GM19452 (cell line): Measurements from ENCODE around the gene ASIC3.
A peak's percentile ranks its signal among the peaks of the same experiment; 100 is the strongest.

Source experiments
- ATAC-seq: cut with Tn5 transposase; IDR thresholded peaks from one replicate; pipeline ENCODE4 v1.9.1; 2021; ENCODE audit not compliant: unreplicated experiment

Gene ASIC3

DNA sequence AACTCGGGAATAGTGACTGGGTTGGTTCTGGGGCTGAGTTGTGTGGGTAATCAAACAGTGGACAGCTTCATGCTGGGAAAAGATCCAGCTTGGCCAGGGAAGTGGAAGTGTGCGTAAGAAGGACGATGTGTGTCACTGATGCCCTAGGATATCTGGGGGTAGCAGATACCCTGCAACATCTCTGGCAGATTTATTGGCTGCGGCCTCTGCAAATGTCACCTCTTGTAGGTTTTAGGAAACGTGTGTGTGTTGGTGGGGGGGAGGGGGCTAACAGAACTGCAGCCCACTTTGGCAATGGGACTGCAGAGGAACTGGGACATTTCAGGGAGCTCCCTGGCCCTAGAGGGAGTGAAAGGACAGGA, 37.0 kb downstream of the ASIC3 start:
- no peak for ATAC-seq

GRCh38 chr7:151085691-151086620, 37.6 kb downstream of the ASIC3 start, which contains the start of gene AGAP3:
AGAP3 (plus strand) TSS chr7:151086475; CDS start chr7:151086742, 267 bp downstream.
- ATAC-seq, result peak; percentile 40

- ATAC-seq, result no peak
Observed at GRCh38 chr7:151086802-151087244, 38.5 kb downstream of the ASIC3 start.

DNA sequence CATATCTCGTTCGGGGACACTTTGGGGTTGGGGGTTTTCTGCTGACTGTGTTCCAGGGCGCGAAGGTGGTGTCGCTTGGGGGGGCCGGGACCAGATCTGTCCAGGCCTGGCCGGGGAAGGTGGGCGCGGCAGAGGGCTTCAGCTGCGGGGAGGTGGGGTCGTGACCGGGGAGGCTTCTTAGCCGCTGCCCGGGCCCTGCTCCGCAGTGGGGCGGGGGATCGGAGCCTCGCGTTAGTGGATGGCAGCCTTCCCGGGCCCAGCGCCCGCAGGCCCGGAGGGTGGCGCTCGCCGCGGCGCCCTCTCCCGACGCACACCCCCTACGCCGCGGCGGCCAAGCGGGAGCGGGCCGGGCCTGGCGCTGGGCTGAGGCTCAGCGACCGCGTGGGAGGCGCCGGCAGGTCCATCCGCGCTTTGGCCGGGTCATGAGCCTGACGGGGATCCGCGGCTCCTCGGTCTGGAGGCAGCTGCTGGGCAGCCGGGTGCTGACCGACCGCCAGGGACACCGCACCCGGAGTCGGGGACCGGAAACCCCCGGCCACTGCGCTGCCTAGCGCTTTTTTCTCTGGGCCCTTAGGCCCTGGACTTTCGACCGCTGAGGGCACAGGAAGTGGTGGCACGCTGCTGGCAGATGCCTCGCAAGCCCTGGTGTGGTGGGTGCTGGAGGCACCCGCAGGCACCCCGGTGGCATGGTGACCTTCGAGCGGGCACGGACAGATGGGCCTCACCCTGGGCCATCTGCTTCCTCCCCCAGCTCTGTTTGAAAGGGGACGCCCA, 39.1 kb downstream of the ASIC3 start:
- ATAC-seq, result no peak

GRCh38 chr7:151088019-151088855, 39.9 kb downstream of the ASIC3 start:
- ATAC-seq, result no peak

DNA sequence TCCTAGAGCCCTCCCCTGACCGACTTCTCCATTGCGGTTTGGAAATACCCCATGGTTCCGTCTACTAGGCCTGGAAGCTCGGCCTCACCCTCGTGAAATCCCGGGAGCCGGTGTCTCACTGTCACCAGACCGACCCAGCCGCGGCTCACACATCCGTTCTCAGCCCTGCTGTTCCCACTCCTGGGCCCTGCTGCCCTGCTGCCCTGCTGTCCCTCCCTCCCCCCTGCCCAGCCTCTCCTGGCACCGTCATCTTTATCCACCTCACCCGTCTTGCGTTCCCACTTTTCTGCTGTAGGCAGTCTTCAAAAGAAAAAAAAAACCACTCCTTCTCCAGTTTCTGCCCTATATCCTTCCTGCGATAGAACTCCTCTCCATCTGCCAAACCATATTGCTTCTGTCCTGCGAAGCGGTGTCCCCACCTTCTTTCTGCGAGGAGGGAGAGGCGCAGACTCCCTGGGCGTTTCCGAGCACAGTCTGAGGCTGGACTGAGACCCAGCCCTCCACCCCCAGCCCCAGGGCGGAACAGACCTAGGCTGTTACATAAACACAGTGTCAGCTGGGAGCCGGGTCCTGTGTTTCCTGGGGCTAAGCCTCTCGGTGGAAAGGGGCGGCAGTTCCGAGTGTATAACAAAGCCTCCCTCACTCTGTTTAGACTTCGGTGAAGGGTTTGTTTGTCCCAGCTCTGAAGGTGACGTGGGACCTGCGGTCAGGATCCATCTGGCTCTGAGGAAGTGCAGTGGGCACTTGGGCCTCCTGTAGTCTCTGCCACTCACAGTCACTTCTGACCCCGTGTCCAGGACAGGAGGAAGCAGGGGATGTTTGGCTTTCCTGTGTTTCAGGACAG, 40.7 kb downstream of the ASIC3 start:
- ATAC-seq, result no peak

GRCh38 chr7:151089893-151090730, 41.8 kb downstream of the ASIC3 start:
- ATAC-seq, result no peak

DNA sequence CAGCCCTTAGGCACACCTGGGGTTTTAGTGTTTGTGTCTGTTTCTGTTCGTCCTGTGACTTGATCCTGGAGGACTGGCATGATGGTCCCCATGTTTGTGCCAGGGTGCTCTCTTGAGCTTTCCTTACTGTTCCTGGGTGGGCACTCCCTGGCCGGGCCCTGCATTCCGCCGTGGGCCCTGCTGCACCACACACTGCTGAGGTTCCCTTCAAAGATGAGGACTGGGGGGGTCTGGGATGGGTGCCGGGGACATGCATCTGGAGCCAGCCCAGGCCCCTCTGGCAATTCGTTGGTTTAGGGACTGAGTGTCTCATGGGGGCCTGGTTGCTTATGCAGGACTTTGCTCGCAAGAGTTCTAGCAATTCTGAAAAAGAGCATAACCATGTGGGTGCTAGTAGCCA, 42.7 kb downstream of the ASIC3 start:
- no peak for ATAC-seq

- no peak for ATAC-seq
Observed at GRCh38 chr7:151091431-151091830, 43.1 kb downstream of the ASIC3 start.

GRCh38 chr7:151091988-151092387, 43.7 kb downstream of the ASIC3 start:
- ATAC-seq, result no peak

GRCh38 chr7:151093748-151094147, 45.4 kb downstream of the ASIC3 start:
- no peak for ATAC-seq

DNA sequence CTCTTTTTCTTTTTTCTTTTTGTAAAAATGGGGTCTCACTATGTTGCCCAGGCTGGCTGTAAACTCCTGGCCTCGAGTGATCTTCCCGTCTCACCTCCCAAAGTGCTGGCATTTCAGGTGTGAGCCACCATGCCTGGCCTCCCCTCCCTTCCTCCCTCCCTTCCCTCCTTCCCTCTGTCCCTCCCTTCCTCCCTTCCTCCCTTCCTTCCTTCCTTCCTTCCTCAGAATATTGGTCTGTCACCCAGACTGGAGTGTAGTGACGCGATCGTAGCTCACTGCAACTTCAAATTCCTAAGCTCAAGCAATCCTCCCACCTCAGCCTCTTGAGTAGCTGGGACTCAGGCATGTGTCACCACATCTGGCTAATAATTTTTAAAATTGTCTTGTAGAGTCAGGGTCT, 46.3 kb downstream of the ASIC3 start:
- no peak for ATAC-seq

DNA sequence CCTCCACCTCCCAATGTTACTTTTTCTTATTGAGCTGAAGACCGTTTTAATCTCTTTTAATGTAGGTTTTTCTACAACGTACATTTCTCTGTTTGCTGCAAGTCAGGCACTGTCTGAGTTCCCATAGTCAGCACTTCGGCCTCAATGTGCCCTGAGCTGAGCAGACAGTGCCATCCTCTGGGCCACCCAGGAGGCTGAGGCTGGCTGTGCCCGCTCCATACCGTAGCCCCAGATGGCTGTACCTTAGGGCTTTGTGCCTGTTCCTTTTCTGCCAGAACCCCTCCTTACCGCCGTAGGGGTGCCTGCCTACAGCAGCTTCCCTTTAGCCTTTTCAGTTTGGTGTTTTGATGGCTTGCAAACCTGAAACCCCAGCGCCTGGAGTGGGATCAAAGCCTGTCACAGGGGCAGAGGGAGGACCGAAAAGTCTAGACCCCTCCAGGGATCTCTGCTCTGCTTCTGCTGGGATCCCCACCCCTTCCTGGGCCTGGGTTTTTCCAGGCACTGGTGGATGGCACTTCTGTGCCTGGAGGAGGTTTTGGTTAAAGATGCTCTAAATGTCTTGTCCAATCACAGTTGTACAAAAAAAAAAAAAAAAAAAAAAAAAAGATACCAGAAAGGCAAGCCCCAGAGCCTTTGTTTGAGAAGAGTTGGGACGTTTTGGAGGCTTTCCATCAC, 46.9 kb downstream of the ASIC3 start:
- no peak for ATAC-seq

DNA sequence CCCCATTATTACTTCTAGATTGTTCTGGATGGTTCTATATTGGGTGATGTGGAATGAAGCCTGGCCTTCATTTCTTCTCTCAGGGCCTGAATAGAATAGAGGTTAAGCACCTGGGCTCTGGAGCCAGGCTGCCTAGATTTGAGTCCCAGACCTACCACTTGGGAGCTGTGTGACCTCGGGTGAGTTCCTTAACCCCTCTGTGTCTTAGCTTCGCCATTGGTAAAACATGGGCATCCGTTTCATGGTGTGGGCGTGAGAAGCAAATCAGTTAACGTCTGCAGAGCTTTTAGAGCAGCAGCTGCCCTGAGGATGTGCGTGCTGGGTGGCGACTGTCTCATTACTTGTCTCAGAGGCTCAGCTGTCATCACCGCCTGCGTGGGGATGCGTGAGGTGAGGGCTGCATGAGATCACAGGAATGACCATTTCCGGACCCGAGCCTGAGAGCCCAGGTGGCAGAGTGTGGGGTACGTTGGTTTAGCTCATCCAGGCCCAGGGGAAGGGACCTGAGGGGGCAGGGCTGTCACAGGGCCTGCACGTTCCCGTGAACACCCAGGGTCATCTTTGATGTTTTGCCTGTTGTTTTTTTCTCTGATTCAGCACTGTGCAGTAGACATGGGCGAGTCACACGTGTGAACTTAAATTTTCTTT, 47.6 kb downstream of the ASIC3 start:
- ATAC-seq, result no peak

DNA sequence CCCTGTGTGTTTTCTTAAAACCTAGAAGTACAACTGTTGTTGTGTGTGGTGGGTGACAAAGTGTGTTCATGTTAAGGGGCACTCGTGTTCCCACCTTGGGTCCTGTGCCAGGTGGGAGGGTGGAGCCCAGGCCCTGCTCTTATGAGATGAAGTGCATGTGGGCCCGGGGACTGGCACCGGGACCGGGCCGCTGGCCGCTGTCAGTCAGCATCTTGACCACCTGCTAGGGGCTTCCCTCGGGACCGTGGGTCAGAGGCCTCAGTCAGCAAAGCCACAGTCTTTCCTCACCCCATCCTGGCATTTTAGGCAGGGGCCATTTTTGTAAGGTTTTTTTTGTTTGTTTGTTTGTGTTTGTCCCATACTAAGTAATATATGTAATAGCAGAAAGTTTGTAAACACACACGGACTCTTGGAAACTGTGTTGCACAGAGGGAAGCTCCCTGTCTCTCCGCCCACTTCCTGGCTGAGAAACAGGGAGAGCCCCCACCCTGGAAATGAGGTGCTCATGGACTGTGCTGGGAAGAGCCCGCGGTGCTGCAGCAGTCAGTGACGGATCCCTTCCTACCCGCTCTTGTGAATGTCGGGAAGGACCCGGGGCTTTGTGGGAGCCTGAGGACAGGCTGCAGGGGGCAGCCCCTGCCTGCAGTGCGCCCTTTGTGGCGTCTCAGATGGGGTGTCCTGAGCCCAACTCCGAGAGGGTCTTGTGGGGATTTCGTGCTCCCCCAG, 51.3 kb downstream of the ASIC3 start:
- no peak for ATAC-seq

- no peak for ATAC-seq
Observed at GRCh38 chr7:151100921-151101320, 52.6 kb downstream of the ASIC3 start.

DNA sequence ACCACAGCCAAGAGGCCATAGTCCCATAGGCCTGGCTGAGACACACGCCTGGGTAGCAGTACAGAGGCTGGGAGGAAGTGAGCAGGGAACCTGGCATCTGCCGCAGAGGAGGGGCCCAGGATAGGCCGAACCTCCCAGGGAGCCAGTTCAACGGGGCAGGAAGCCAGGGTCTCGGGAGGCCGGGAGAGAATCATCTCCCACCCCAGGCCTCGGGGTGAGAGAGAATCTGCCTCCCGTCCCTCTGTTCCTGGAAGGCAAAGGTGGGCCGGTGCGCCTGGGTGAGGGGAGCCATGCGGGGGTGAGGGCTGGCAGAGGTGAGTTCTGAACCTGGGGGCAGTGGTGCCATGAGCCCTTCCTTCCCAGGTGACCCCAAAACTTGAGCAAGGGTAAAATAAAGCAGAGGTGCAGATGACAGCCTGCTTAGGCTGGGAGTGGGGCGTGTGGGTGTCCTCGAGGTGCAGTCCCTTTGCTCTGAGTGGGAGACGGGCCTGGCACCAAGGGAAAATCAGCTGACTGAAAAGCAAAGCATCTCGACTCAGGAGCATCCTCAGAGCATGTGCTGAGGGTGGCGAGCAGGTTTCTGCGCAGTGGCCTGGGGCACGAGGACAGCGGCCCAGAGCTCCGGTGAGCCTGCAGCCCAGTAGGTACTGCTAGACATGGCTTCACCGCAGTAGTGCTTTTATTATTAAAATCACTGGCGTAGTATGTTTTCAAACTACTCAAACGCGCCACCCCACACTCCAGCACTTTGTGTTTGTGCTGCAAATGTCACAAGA, 53.5 kb downstream of the ASIC3 start:
- no peak for ATAC-seq
